OCI-LY7 (cell line): Measurements from ENCODE around the gene CCDC87. TPM values are rescaled to one million over a fixed set of nuclear protein-coding genes. Genes with fewer than 3 reads are reported as not detected.

Source experiments
- BruUV-seq: library from RNA; stranded (reverse); fragments of 400-500 nt; replicated peaks from 2 replicates; lab custom pipeline; 2021; lab: Mats Ljungman, UMichigan
- CTCF ChIA-PET: fragments of 300-600 bp; sonication (Branson Sonifier 250); formaldehyde crosslinking; loops from one replicate; lab custom pipeline; 2022; ENCODE audit warnings: antibody characterized with exemption; ENCODE audit not compliant: unreplicated experiment; lab: Charles Lee
- POLR2A ChIA-PET: fragments of 300-600 bp; sonication (Branson Sonifier 250); formaldehyde crosslinking; loops from one replicate; lab custom pipeline; 2022; ENCODE audit warnings: antibody characterized with exemption; lab: Charles Lee
- DNase-seq: peaks from one replicate; pipeline ENCODE4 v3.0.0-alpha.2; 2015; ENCODE audit warnings: low spot score
- H2AFZ ChIP-seq: fragments of 200-600 bp; sonication (generic), shearing (Covaris generic); 2 replicates; pipeline ENCODE4 v1.6.1; 2014; ENCODE audit warnings: mild to moderate bottlenecking, antibody characterized with exemption, low read length, moderate library complexity
- H3K27ac ChIP-seq: fragments of 200-600 bp; sonication (generic); 2 replicates; pipeline ENCODE4 v1.5.1; 2014; ENCODE audit warnings: mixed run types, low read depth, mild to moderate bottlenecking, moderate library complexity, low read length, inconsistent platforms; ENCODE audit not compliant: poor library complexity, severe bottlenecking
- H3K36me3 ChIP-seq: fragments of 200-600 bp; sonication (generic); 2 replicates; pipeline ENCODE4 v1.6.1; 2014; ENCODE audit warnings: mild to moderate bottlenecking, antibody characterized with exemption, low read length, moderate library complexity, mixed read lengths; ENCODE audit not compliant: insufficient read depth
- H3K4me1 ChIP-seq: fragments of 200-600 bp; sonication (generic); 2 replicates; pipeline ENCODE4 v1.5.1; 2014; ENCODE audit warnings: mild to moderate bottlenecking, low read length; ENCODE audit not compliant: insufficient read depth, poor library complexity, severe bottlenecking
- H3K4me2 ChIP-seq: fragments of 200-600 bp; sonication (generic); 2 replicates; pipeline ENCODE4 v1.6.1; 2014; ENCODE audit warnings: mild to moderate bottlenecking, low read length
- H3K4me3 ChIP-seq: fragments of 200-600 bp; sonication (generic); 2 replicates; pipeline ENCODE4 v1.5.1; 2014; ENCODE audit warnings: mild to moderate bottlenecking, low read depth, low read length; ENCODE audit not compliant: poor library complexity, severe bottlenecking
- H3K79me2 ChIP-seq: fragments of 200-600 bp; sonication (generic); 2 replicates; pipeline ENCODE4 v1.6.1; 2016; ENCODE audit warnings: low read depth, mild to moderate bottlenecking, low read length, moderate library complexity, mixed read lengths; ENCODE audit not compliant: insufficient read depth
- H3K9me2 ChIP-seq: fragments of 200-600 bp; sonication (generic); 2 replicates; pipeline ENCODE4 v1.6.1; 2016; ENCODE audit warnings: mild to moderate bottlenecking, low read length, mixed read lengths; ENCODE audit not compliant: insufficient read depth
- H3K9me3 ChIP-seq: fragments of 200-600 bp; sonication (generic); 2 replicates; pipeline ENCODE4 v1.6.1; 2014; ENCODE audit warnings: mild to moderate bottlenecking, mixed run types, low read length, mixed read lengths
- H4K20me1 ChIP-seq: fragments of 200-600 bp; sonication (generic); 2 replicates; pipeline ENCODE4 v1.6.1; 2014; ENCODE audit warnings: mild to moderate bottlenecking, antibody characterized with exemption, low read length, moderate library complexity, mixed read lengths; ENCODE audit not compliant: insufficient read depth
- EZH2phosphoT487 ChIP-seq: fragments of 200-600 bp; sonication (generic); IDR thresholded peaks from 2 replicates; pipeline ENCODE4 v1.6.1; 2018; ENCODE audit warnings: low read depth, borderline replicate concordance, mild to moderate bottlenecking, mixed run types, antibody characterized with exemption, low read length, moderate library complexity, mixed read lengths
- intact Hi-C: fragments of 100-400 bp; cut with micrococcal nuclease; formaldehyde crosslinking; loops from one replicate; pipeline ENCODE4 v1.10.0; 2022; ENCODE audit not compliant: unreplicated experiment
- total RNA-seq, 2 experiments: library from RNA; depleted of rRNA in 1 of 2; stranded (reverse); fragments of >200 nt in 1 of 2; shearing (Covaris generic) in 1 of 2; gene quantifications; 2 replicates each; pipeline ENCODE4 v1.2.3, GENCODE V29; 2014 to 2022
- TF ChIP-seq, protein P1 (sequence below): fragments of 200-600 bp; sonication (generic); conservative IDR thresholded peaks from 2 replicates; pipeline ENCODE4 v1.5.1; 2014; ENCODE audit warnings: mild to moderate bottlenecking, antibody characterized with exemption, low read length, moderate library complexity, mixed read lengths

CCDC87 gene
- total RNA-seq, 2 experiments from 2014 or later = 0.13 to 0.36 TPM

DNA sequence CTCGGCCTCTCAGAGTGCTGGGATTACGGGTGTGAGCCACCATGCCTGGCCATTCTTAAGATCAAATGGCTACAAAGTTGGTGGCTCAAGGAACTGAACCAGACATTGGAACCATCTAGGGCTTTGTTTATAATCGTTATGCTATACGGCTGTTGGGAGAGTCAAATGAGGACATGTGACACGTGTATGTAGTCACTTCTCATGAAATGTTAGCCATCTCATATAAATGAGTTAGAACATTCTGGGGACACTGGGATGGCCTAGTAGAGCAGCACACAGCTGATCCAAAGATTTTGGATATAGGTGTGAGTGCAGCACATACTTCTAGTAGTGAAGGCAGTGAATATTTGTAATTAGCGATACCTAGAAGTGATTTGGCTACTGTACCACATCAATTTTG is 39.0 kb upstream of the CCDC87 start:
- no peaks in the 10 kb centered on the region for H3K9me2 ChIP-seq
- CTCF ChIA-PET = no interaction called here

DNA sequence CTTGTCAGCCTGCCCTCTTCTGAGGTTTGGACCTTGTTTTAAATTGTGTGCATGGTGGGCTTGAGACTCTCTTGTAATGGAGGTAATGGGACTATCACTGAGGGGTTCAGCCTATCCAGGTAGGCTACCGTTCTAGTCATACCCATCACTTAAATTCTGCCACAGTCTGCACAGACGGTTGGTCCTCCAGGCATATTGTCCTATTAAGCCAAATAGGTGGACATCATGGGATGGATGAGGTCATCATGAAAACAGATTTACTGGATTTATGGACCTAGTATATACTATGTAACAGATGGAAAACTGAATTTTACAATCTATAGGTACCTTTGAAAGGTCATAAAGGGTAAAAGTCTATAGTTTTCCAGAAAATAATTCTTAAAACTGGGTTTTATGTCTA is 36.5 kb upstream of the CCDC87 start:
- Histone ChIP-seq H3K79me2 (peaks cover 99% of the 10 kb centered on the region), H3K4me3 (no peak overlapping the region), H3K9me2 (no peaks in the 10 kb centered on the region), H2AFZ (no peak overlapping the region), H3K4me1 (no peaks in the 10 kb centered on the region), H4K20me1 (0 out of 2 replicates have a peak, but pooled peaks cover 8% of the 10 kb centered on the region), H3K9me3 (no peaks in the 10 kb centered on the region), H3K36me3 (peaks cover 100% of the 10 kb centered on the region), H3K4me2 (no peak overlapping the region), H3K27ac (no peak overlapping the region)
- CTCF ChIA-PET = no interaction called here
- intact Hi-C loops = no loop called here
- no peak for DNase-seq
- no peak for TF ChIP-seq EZH2phosphoT487
- TF ChIP-seq, protein P1, sequence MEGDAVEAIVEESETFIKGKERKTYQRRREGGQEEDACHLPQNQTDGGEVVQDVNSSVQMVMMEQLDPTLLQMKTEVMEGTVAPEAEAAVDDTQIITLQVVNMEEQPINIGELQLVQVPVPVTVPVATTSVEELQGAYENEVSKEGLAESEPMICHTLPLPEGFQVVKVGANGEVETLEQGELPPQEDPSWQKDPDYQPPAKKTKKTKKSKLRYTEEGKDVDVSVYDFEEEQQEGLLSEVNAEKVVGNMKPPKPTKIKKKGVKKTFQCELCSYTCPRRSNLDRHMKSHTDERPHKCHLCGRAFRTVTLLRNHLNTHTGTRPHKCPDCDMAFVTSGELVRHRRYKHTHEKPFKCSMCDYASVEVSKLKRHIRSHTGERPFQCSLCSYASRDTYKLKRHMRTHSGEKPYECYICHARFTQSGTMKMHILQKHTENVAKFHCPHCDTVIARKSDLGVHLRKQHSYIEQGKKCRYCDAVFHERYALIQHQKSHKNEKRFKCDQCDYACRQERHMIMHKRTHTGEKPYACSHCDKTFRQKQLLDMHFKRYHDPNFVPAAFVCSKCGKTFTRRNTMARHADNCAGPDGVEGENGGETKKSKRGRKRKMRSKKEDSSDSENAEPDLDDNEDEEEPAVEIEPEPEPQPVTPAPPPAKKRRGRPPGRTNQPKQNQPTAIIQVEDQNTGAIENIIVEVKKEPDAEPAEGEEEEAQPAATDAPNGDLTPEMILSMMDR = no peak
- POLR2A ChIA-PET = interaction anchor here (0.5 to 1.6 kb wide), 4 partner anchors 8 to 496 kb away, joined by 3 to 7 read pairs (median 4); no protein-coding TSS in a partner anchor
- no TSS peak for BruUV-seq

More for the DNA sequence above, 39.0 kb upstream of the CCDC87 start:
- H3K79me2 ChIP-seq = peaks cover 97% of the 10 kb centered on the region
- peaks cover 100% of the 10 kb centered on the region for H3K36me3 ChIP-seq
- H2AFZ ChIP-seq = no peak overlapping the region
- DNase-seq = no peak
- H3K27ac ChIP-seq = no peak overlapping the region
- H3K4me1 ChIP-seq = peaks cover 4% of the 10 kb centered on the region
- no TSS peak for BruUV-seq
- H4K20me1 ChIP-seq = 0 out of 2 replicates have a peak, but pooled peaks cover 8% of the 10 kb centered on the region
- H3K4me3 ChIP-seq = no peak overlapping the region
- intact Hi-C loops = no loop called here
- POLR2A ChIA-PET = no interaction called here
- TF ChIP-seq EZH2phosphoT487 = no peak
- TF ChIP-seq, protein P1 = no peak
- H3K4me2 ChIP-seq = no peak overlapping the region
- no peaks in the 10 kb centered on the region for H3K9me3 ChIP-seq

DNA sequence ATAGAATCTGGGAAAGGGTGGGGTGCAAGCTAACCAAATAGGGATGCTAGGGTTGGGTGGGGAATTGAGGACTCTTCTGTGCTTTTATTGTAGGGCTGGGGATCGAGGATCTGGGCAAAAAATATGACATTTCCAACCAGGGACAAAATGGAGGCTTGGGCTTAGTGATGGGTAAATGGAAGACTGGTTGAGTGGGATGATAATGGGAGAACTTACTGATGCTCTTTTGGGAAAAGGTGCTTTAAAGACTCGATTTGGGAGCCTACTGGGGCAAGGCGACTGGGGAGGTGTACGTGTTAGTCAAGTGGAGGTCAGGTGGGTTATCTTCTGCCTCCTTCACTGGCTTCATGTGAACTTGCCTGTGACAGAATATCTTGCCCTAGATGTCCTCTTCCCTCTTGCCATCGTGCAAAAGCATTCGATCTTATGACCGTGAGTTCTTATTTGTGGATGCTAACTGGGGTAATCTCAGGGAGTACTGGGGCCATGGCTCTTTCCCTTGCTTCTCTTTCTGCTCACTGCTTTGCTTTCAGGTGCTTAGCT is 35.3 kb upstream of the CCDC87 start:
- intact Hi-C loops = no loop called here
- ChIA-PET CTCF (interaction anchor here (1.1 kb wide), 1 partner anchor 8 kb away, joined by 3 read pairs; no protein-coding TSS in a partner anchor), POLR2A (interaction anchor here (0.6 to 1.6 kb wide), 3 partner anchors 9 to 26 kb away, joined by 3 to 7 read pairs (median 3); partner anchors contain the start of gene RBM14)
- H3K36me3 ChIP-seq = peaks cover 100% of the 10 kb centered on the region
- BruUV-seq = TSS peak; percentile 2
- H3K4me3 ChIP-seq = no peak overlapping the region
- no peak overlapping the region for H3K27ac ChIP-seq
- peaks cover 17% of the 10 kb centered on the region for H4K20me1 ChIP-seq
- H3K9me3 ChIP-seq = no peaks in the 10 kb centered on the region
- H3K4me1 ChIP-seq = no peaks in the 10 kb centered on the region
- no peak overlapping the region for H2AFZ ChIP-seq
- H3K9me2 ChIP-seq = no peaks in the 10 kb centered on the region
- no peak overlapping the region for H3K4me2 ChIP-seq
- no peak for DNase-seq
- H3K79me2 ChIP-seq = peaks cover 99% of the 10 kb centered on the region
- no peak for TF ChIP-seq EZH2phosphoT487
- TF ChIP-seq, protein P1 = no peak
